Right kidney (tissue), 1 donor: ENCODE data around the gene KRT20.

Source experiments
- DNase-seq: peaks from one replicate; pipeline ENCODE4 v3.0.0-alpha.2; 2016

KRT20 gene

DNA sequence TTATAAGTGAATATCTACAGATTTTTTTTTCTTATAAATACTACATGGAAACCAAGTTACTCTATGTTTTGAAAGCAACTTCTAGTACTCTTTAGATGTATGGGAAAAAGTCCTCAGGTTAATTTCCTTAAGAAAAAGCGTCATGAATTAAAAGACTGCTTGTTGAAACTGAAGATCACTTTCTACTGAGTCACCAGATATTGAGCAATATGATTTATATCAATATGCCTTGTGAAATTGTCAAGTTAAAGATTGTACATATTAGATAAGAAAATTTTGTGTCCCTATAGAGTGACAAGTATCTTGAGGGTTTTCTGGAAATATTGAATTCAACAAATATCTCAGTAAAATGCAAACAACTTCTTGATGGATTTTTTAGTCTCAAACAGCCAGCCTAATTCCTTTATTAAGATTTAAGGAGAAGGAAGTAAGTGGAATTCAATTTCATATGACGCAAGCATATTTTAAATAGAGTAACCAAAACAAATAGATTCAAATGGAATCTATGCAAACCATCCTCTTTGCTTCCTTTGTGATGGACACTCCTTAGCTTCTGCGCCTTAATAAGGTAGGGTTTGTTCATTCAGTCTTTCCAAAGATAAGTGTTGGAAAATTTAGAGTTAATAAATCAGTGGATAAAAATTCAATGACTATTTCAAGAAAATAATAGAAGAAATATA, 34.6 kb downstream of the KRT20 start:
- DNase-seq: no peak

- no peak for DNase-seq
Measured at GRCh38 chr17:40849723-40850122, 35.3 kb downstream of the KRT20 start.

DNA sequence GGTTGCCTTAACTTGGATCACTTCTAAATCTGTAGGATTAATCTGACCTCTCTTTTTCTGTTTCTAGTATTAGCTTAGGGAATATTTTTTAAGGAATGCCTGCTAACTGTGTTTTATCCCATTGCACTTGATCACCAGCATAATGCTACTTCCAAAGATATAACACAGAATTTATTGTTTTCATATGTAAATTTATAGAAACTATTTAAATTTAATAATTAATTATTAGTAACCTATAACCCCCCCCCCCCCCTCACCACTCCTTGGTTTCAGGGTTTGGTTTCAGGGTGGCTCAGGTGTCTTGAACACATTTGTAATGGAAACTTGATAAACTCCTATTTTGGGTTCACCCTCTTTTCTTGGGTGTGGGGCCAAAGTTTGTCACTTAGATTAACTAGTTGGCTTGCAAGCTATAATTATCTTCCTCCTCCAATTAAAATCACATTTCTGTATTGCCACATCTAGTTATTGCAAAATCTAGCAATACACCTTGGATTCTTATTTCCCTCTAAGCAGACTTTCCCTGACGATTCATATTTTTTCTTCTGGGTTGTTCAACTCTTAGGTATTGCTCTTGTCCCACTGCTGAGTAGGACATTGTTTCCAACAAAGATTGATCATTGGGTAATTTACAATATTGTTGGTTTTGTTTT, 36.3 kb downstream of the KRT20 start:
- no peak for DNase-seq

- no peak for DNase-seq
Measured at GRCh38 chr17:40846515-40847144, 38.4 kb downstream of the KRT20 start.

GRCh38 chr17:40844671-40845107, 40.4 kb downstream of the KRT20 start:
- no peak for DNase-seq

DNA sequence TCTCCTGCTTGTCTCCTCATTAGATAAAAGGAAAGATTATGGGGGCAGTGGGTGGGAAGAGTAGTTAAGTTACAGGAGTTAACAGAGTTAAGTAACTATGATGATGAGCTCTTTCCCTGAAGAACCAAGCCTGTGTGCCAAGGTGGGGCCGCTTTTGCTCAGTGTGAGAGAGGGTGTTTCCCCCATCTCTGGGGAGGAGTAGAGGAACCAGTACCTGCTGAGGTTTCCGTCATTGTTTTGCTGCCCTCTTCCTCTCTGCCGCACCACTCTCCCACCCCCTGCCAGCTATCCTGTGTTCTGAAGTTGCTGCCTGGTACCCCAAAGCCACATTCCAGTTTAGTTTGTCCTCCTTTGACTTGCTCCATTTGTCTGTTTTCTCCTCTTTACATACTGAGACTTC, 41.8 kb downstream of the KRT20 start:
- no peak for DNase-seq

- DNase-seq: no peak
Measured at GRCh38 chr17:40841246-40841645, 43.8 kb downstream of the KRT20 start.

GRCh38 chr17:40839194-40839593, 45.8 kb downstream of the KRT20 start:
- DNase-seq: no peak

GRCh38 chr17:40836020-40836419, 49.0 kb downstream of the KRT20 start:
- no peak for DNase-seq

DNA sequence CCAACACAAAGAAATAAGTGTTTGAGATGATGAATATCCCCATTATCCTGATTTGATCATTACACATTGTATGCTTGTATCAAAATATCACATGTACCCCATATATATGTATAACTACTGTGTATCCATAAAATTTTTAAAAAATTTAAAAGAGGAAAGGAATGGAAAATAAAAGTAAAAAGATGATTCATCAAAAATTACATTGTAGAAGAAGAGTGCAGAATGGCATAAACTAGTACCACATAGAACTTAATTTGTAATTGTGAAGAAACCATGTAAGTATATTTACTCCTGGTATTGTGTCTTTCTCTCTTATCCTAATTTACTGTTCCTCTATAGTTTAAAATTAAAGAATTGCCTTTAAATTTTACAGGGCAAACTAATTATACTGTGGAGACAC, 51.2 kb downstream of the KRT20 start:
- DNase-seq: no peak

GRCh38 chr17:40832840-40833239, 52.2 kb downstream of the KRT20 start:
- no peak for DNase-seq

GRCh38 chr17:40830085-40830776, 54.8 kb downstream of the KRT20 start:
- DNase-seq: no peak

GRCh38 chr17:40828454-40829044, 56.5 kb downstream of the KRT20 start:
- DNase-seq: no peak

DNA sequence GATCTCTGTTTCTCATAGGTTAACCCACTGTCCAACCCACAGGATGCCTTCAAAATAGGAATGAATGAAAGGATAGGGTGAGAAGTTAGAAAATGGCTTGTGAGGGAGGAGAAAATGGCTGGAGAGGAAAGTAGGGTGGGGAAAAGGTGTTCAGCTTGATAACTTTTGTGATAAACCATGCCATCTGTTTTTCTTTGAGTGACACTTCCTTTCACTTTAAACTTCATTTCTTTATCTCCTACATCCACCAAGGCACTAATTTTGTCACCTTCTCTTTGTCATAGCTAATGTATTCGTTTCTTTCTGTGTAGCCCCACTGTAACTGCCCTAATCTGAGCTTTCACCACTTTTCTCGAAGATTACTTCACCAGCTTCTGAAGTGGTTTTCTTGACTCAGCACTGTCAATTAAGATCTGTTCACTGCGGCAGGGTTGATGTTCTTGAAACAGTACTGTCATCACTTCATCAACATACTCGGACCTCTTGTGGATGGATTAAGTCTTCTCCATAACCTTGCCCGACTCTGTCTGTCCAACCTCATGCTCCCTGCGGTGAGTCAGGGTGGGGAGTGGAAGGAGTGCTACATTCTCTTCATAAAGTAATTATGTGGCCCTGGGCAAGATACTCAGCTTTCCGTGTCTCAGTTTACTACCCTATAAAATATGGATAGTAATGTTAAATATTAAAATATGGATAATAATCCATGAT, 57.1 kb downstream of the KRT20 start:
- DNase-seq: no peak
